OCI-LY1 (cell line): ENCODE results near the gene WIZ.

Experiments
- H2AFZ ChIP-seq: fragments of 200-600 bp; sonication (generic), shearing (Covaris generic); 2 replicates; pipeline ENCODE4 v1.6.0; 2014; ENCODE audit warnings: antibody characterized with exemption, mild to moderate bottlenecking, low read length
- H3F3A ChIP-seq: fragments of 200-600 bp; sonication (generic), shearing (Covaris generic); 2 replicates; pipeline ENCODE4 v1.6.0; 2014; ENCODE audit warnings: mild to moderate bottlenecking, antibody characterized with exemption, low read length, moderate library complexity; ENCODE audit not compliant: insufficient read depth
- H3K27ac ChIP-seq: fragments of 200-600 bp; sonication (generic); 2 replicates; pipeline ENCODE4 v1.5.1; 2014; ENCODE audit warnings: low read length, mixed run types, mild to moderate bottlenecking, low read depth; ENCODE audit not compliant: poor library complexity, severe bottlenecking
- H3K27me3 ChIP-seq: fragments of 200-600 bp; sonication (generic); 2 replicates; pipeline ENCODE4 v1.6.0; 2014; ENCODE audit warnings: antibody characterized with exemption, mild to moderate bottlenecking, low read length, moderate library complexity; ENCODE audit not compliant: insufficient read depth
- H3K36me3 ChIP-seq: fragments of 200-600 bp; sonication (generic); 2 replicates; pipeline ENCODE4 v1.6.1; 2014; ENCODE audit warnings: mild to moderate bottlenecking, antibody characterized with exemption, low read length, moderate library complexity, mixed read lengths; ENCODE audit not compliant: insufficient read depth
- H3K4me1 ChIP-seq: fragments of 200-600 bp; sonication (generic); 2 replicates; pipeline ENCODE4 v1.5.1; 2014; ENCODE audit warnings: mild to moderate bottlenecking, low read length, moderate library complexity; ENCODE audit not compliant: insufficient read depth, severe bottlenecking
- H3K4me2 ChIP-seq: fragments of 200-600 bp; sonication (generic), shearing (Covaris generic); 2 replicates; pipeline ENCODE4 v1.6.1; 2014; ENCODE audit warnings: low read length
- H3K4me3 ChIP-seq: fragments of 200-600 bp; sonication (generic); 2 replicates; pipeline ENCODE4 v1.5.1; 2014; ENCODE audit warnings: low read length, low read depth, mild to moderate bottlenecking, mixed read lengths; ENCODE audit not compliant: poor library complexity, severe bottlenecking
- H3K79me2 ChIP-seq: fragments of 200-600 bp; shearing (Covaris generic); 2 replicates; pipeline ENCODE4 v1.6.1; 2016; ENCODE audit warnings: mixed run types, low read length, mixed read lengths; ENCODE audit not compliant: insufficient read depth
- H3K9ac ChIP-seq: fragments of 200-600 bp; sonication (generic), shearing (Covaris generic); 2 replicates; pipeline ENCODE4 v1.6.1; 2014; ENCODE audit warnings: mild to moderate bottlenecking, low read length, mixed read lengths
- H3K9me2 ChIP-seq: fragments of 200-600 bp; sonication (generic), shearing (Covaris generic); 2 replicates; pipeline ENCODE4 v1.6.1; 2014; ENCODE audit warnings: low read depth, mild to moderate bottlenecking, low read length, mixed read lengths
- H3K9me3 ChIP-seq: fragments of 200-600 bp; shearing (Covaris generic); 2 replicates; pipeline ENCODE4 v1.6.1; 2014; ENCODE audit warnings: low read length, mixed read lengths
- H4K20me1 ChIP-seq: fragments of 200-600 bp; sonication (generic), shearing (Covaris generic); 2 replicates; pipeline ENCODE4 v1.6.0; 2016; ENCODE audit warnings: mild to moderate bottlenecking, low read length; ENCODE audit not compliant: insufficient read depth
- CTCF ChIP-seq: fragments of 200-600 bp; sonication (generic), shearing (Covaris generic); IDR thresholded peaks from 2 replicates; pipeline ENCODE4 v1.5.1; 2017; ENCODE audit warnings: mild to moderate bottlenecking, antibody characterized with exemption, low read length, moderate library complexity, mixed read lengths
- EZH2 ChIP-seq: fragments of 200-600 bp; sonication (generic), shearing (Covaris generic); IDR thresholded peaks from 2 replicates; pipeline ENCODE4 v1.8.0; 2017; ENCODE audit warnings: borderline replicate concordance, mixed run types, mild to moderate bottlenecking, antibody characterized with exemption, low read length, moderate library complexity, mixed read lengths

The WIZ gene

GRCh38 chr19:15393963-15394362 is 55.8 kb downstream of the WIZ start:
- no peak overlapping the region for H3K9ac ChIP-seq
- H3K36me3 ChIP-seq: peaks cover 82% of the 10 kb centered on the region
- peaks cover 11% of the 10 kb centered on the region for H3K79me2 ChIP-seq
- no peaks in the 10 kb centered on the region for H3K27me3 ChIP-seq
- no peak overlapping the region for H2AFZ ChIP-seq
- no peaks in the 10 kb centered on the region for H3K9me3 ChIP-seq
- H3K4me2 ChIP-seq: no peak overlapping the region
- H3K9me2 ChIP-seq: no peaks in the 10 kb centered on the region
- TF ChIP-seq CTCF (no peak), EZH2 (no peak)
- no peak overlapping the region for H3K27ac ChIP-seq
- no peaks in the 10 kb centered on the region for H4K20me1 ChIP-seq
- H3K4me1 ChIP-seq: peaks cover 5% of the 10 kb centered on the region
- H3K4me3 ChIP-seq: no peak overlapping the region
- H3F3A ChIP-seq: no peaks in the 10 kb centered on the region

- Histone ChIP-seq H3K36me3 (peaks cover 62% of the 10 kb centered on the region), H3K79me2 (peaks cover 11% of the 10 kb centered on the region), H4K20me1 (no peaks in the 10 kb centered on the region)
Observed at GRCh38 chr19:15390814-15391213, 58.9 kb downstream of the WIZ start.

DNA sequence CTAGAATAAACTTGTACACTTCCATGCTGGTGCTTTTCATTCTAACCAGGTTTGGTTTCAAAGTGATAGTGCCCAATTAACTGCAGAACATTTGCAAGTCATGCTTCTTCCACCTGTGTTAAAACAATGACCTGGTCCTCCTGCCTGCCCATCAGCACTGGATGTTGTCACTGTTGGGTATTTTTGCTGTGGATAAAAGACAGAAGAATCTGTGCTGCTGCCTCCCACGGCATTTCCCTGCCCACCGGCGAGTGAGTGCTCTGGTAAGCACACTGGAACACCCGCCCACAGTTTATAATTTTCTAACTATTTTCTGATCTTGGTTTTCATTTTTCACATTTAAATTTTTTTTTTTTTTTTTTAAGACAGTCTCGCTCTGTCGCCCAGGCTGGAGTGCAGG is 67.9 kb downstream of the WIZ start:
- Histone ChIP-seq H3K4me3 (no peak overlapping the region), H3F3A (peaks cover 5% of the 10 kb centered on the region; the same call in 1 of the 2 replicates), H4K20me1 (no peaks in the 10 kb centered on the region), H3K4me1 (peaks cover 27% of the 10 kb centered on the region), H3K27me3 (no peaks in the 10 kb centered on the region), H3K79me2 (peaks cover 23% of the 10 kb centered on the region), H3K27ac (peak overlapping the region; percentile 60), H3K4me2 (no peak overlapping the region), H3K9me3 (no peaks in the 10 kb centered on the region), H3K9ac (no peak overlapping the region), H3K9me2 (no peaks in the 10 kb centered on the region), H2AFZ (no peak overlapping the region), H3K36me3 (peaks cover 21% of the 10 kb centered on the region)
- no peak for TF ChIP-seq EZH2
- TF ChIP-seq CTCF: no peak

More at GRCh38 chr19:15390814-15391213, 58.9 kb downstream of the WIZ start:
- Histone ChIP-seq H3F3A (no peaks in the 10 kb centered on the region), H3K27ac (no peak overlapping the region), H3K4me2 (no peak overlapping the region), H3K4me1 (peaks cover 5% of the 10 kb centered on the region), H3K4me3 (no peak overlapping the region), H2AFZ (no peak overlapping the region), H3K9me2 (no peaks in the 10 kb centered on the region), H3K9ac (no peak overlapping the region), H3K27me3 (no peaks in the 10 kb centered on the region), H3K9me3 (no peaks in the 10 kb centered on the region)
- TF ChIP-seq CTCF (no peak), EZH2 (no peak)
